Mesenchymal stem cell (in vitro differentiated cells and primary cell): ENCODE results near the gene TRPM4.

ENCODE experiments used
- DNase-seq: peaks from one replicate; pipeline ENCODE4 v3.0.0-alpha.2; 2013
- H2AFZ ChIP-seq: one replicate; pipeline ENCODE4 v1.6.1; 2013; ENCODE audit warnings: low read depth, mild to moderate bottlenecking, control low read depth, inconsistent platforms, low read length, moderate library complexity
- H2AK5ac ChIP-seq: 2 replicates; pipeline ENCODE4 v1.6.1; 2013; ENCODE audit warnings: low read length, moderate library complexity, mild to moderate bottlenecking, inconsistent platforms; ENCODE audit not compliant: severe bottlenecking
- H2BK120ac ChIP-seq: one replicate; pipeline ENCODE4 v1.6.1; 2013; ENCODE audit warnings: low read depth, mild to moderate bottlenecking, inconsistent platforms, low read length, moderate library complexity
- H2BK12ac ChIP-seq, 2 experiments: one replicate each; pipeline ENCODE4 v1.6.1; 2013; ENCODE audit warnings: inconsistent platforms in 2 of 2, low read length in 2 of 2, mild to moderate bottlenecking in 2 of 2, moderate library complexity in 2 of 2, control low read depth in 1 of 2
- H2BK15ac ChIP-seq: one replicate; pipeline ENCODE4 v1.6.1; 2013; ENCODE audit warnings: mild to moderate bottlenecking, low read depth, inconsistent platforms; ENCODE audit not compliant: poor library complexity, severe bottlenecking
- H2BK5ac ChIP-seq: 2 replicates; pipeline ENCODE4 v1.6.1; 2013; ENCODE audit warnings: low read depth, mild to moderate bottlenecking, low read length, control low read depth, inconsistent platforms; ENCODE audit not compliant: poor library complexity, severe bottlenecking
- H3K14ac ChIP-seq, 2 experiments: one replicate each; pipeline ENCODE4 v1.6.1; 2013; ENCODE audit warnings: inconsistent platforms in 2 of 2, low read length in 2 of 2, control low read depth in 1 of 2, mild to moderate bottlenecking in 1 of 2, moderate library complexity in 1 of 2
- H3K18ac ChIP-seq, 2 experiments: one replicate each; pipeline ENCODE4 v1.6.1; 2013; ENCODE audit warnings: inconsistent platforms in 2 of 2, low read length in 2 of 2, control low read depth in 1 of 2, low read depth in 1 of 2, mild to moderate bottlenecking in 1 of 2
- H3K23ac ChIP-seq, 2 experiments: one replicate each; pipeline ENCODE4 v1.6.1; 2013; ENCODE audit warnings: inconsistent platforms in 2 of 2, low read length in 2 of 2, mild to moderate bottlenecking in 2 of 2, moderate library complexity in 2 of 2, control low read depth in 1 of 2
- H3K27ac ChIP-seq: 2 replicates; pipeline ENCODE4 v1.5.1; 2013; ENCODE audit warnings: mild to moderate bottlenecking, moderate library complexity, low read length, control low read depth, inconsistent platforms; ENCODE audit not compliant: poor library complexity, severe bottlenecking
- H3K27me3 ChIP-seq, 2 experiments: 2 replicates each; pipeline versions ENCODE4 v1.6.1 to v1.7.0; 2013; ENCODE audit warnings: low read length in 2 of 2, mild to moderate bottlenecking in 2 of 2, moderate library complexity in 2 of 2, control low read depth in 1 of 2, inconsistent platforms in 1 of 2; ENCODE audit not compliant: control insufficient read depth in 1 of 2, insufficient read depth in 1 of 2
- H3K36me3 ChIP-seq, 2 experiments: 2 replicates each; pipeline versions ENCODE4 v1.6.1 to v1.7.0; 2013; ENCODE audit warnings: low read length in 2 of 2, control low read depth in 1 of 2, inconsistent platforms in 1 of 2, low read depth in 1 of 2, mild to moderate bottlenecking in 1 of 2; ENCODE audit not compliant: insufficient read depth in 2 of 2, control insufficient read depth in 1 of 2
- H3K4ac ChIP-seq, 2 experiments: one replicate each; pipeline ENCODE4 v1.6.1; 2013; ENCODE audit warnings: inconsistent platforms in 2 of 2, low read length in 2 of 2, mild to moderate bottlenecking in 2 of 2, moderate library complexity in 2 of 2, control low read depth in 1 of 2, low read depth in 1 of 2
- H3K4me1 ChIP-seq: 2 replicates; pipeline ENCODE4 v1.6.1; 2013; ENCODE audit warnings: low read depth, low read length, control low read depth; ENCODE audit not compliant: control insufficient read depth, insufficient read depth
- H3K4me2 ChIP-seq: 2 replicates; pipeline ENCODE4 v1.6.1; 2013; ENCODE audit warnings: low read length, mild to moderate bottlenecking, inconsistent platforms; ENCODE audit not compliant: poor library complexity, severe bottlenecking
- H3K4me3 ChIP-seq, 2 experiments: 2 replicates each; pipeline versions ENCODE4 v1.5.1 to v1.7.0; 2013; ENCODE audit warnings: low read length in 2 of 2, mild to moderate bottlenecking in 2 of 2, control low read depth in 1 of 2, low read depth in 1 of 2; ENCODE audit not compliant: insufficient read depth in 1 of 2
- H3K79me1 ChIP-seq: replicated peaks from 2 replicates; pipeline ENCODE4 v1.6.1; 2013; ENCODE audit warnings: mild to moderate bottlenecking, control low read depth, low read length, inconsistent platforms; ENCODE audit not compliant: poor library complexity, severe bottlenecking
- H3K9ac ChIP-seq: 2 replicates; pipeline ENCODE4 v1.7.0; 2013; ENCODE audit warnings: mild to moderate bottlenecking, low read length, moderate library complexity
- H3K9me3 ChIP-seq: 2 replicates; pipeline ENCODE4 v1.7.0; 2013; ENCODE audit warnings: mild to moderate bottlenecking, low read length; ENCODE audit not compliant: control insufficient read depth
- H4K8ac ChIP-seq: one replicate; pipeline ENCODE4 v1.6.1; 2013; ENCODE audit warnings: inconsistent platforms, mild to moderate bottlenecking, low read length, moderate library complexity
- H4K91ac ChIP-seq: one replicate; pipeline ENCODE4 v1.6.1; 2013; ENCODE audit warnings: mild to moderate bottlenecking, low read length, inconsistent platforms
- WGBS: methylation state at CpG from one replicate; pipeline ENCODE4 v1.1.7; 2013; ENCODE audit warnings: mixed read lengths; 5-methylcytosine and 5-hydroxymethylcytosine counted together

TRPM4 gene

DNA sequence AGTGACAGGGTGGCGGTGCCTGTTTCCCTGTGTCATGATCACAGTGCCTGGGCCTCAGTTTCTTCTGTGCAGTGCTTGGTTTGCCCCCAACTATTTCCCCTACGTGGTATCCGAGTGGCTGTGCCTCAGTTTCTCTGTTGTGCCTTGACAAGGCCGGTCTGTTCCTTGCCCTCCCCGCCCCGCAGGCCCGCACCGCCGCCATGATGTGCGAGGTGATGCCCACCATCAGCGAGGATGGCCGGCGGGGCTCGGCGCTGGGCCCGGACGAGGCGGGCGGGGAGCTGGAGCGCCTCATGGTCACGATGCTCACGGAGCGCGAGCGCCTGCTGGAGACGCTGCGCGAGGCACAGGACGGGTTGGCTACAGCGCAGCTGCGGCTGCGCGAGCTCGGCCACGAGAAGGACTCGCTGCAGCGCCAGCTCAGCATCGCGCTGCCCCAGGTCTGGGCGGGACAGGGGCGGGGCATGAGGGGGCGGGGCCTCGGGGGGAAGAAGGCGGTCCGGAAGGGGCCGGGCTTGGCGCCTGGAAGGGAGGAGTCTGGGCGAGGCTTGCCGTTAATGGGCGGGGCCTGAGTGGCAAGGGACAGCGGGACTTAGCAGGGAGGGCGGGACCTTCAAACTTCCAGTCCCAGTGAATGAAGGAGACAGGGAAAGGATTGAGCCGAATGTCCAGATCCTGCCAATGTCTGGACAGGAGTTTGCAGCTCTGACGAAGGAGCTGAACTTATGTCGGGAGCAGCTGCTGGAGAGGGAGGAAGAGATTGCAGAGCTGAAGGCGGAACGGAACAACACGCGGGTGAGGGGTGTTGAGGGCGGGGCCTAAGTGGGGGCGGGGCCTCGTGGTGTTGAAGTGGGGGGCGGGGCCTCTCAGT lies 29.7 kb upstream of the TRPM4 start:
- no peak overlapping the region for H2BK120ac ChIP-seq
- peak overlapping the region; percentile 44 for H2BK15ac ChIP-seq
- peak overlapping the region; percentile 66 for H4K8ac ChIP-seq
- no peak overlapping the region for H3K23ac ChIP-seq
- peak overlapping the region; percentile 87 for H3K4me2 ChIP-seq
- no peak overlapping the region for H3K9ac ChIP-seq
- 5% methylated on average over 60 of the region's 63 CpGs for WGBS
- H3K27ac ChIP-seq = no peak overlapping the region
- peak overlapping the region; percentile 90 for H4K91ac ChIP-seq
- H3K18ac ChIP-seq = peak overlapping the region; percentile 81 to 85
- H3K4me1 ChIP-seq = peaks cover 8% of the 10 kb centered on the region
- peak; percentile 98 for DNase-seq
- peak overlapping the region in 1 of 2 experiments; percentile 61 for H2BK12ac ChIP-seq
- H3K79me1 ChIP-seq = peaks cover 2% of the 10 kb centered on the region
- H3K9me3 ChIP-seq = no peaks in the 10 kb centered on the region
- H3K36me3 ChIP-seq = peaks cover 0 to 5% of the 10 kb centered on the region in 2 experiments
- H2BK5ac ChIP-seq = no peak overlapping the region
- peak overlapping the region; percentile 51 to 54 for H3K4me3 ChIP-seq
- peak overlapping the region in 1 of 2 experiments; percentile 78 for H3K14ac ChIP-seq
- peaks cover 5 to 24% of the 10 kb centered on the region in 2 experiments for H3K27me3 ChIP-seq
- peak overlapping the region; percentile 87 for H2AK5ac ChIP-seq
- peak overlapping the region; percentile 77 to 89 for H3K4ac ChIP-seq
- peak overlapping the region; percentile 97 for H2AFZ ChIP-seq

DNA sequence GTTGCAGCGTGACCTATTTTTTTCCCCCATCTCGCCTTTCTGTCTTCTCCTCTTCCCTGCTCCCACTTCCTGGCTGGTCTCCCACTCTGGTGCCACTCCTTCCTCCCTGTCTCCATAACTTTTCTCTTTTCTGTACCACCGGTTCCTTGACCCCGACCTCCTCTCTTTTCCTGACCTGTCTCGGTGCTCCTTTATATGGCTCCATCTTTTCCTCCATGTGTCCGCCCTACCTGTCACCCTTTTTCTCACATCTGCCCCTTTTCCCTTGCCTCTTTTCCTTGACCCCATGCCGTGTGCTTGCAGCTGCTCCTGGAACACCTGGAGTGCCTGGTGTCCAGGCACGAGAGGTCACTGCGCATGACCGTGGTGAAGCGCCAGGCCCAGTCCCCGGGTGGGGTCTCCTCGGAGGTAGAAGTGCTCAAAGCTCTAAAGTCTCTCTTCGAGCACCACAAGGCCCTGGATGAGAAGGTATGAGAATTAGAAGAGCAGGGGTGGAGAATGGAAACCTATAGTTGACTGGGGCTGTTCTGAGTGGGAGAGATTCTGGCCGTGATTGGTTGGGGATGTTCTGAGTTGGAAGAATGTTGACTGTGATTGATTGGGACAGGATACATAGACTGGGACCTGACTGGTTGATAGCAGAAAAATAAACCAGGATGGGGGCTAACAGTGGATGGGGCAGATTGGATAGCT lies 28.9 kb upstream of the TRPM4 start:
- Histone ChIP-seq H2BK15ac (no peak overlapping the region), H3K4ac (peak overlapping the region in 1 of 2 experiments; percentile 56), H3K18ac (no peak overlapping the region), H2BK120ac (no peak overlapping the region), H2BK12ac (no peak overlapping the region), H4K8ac (peak overlapping the region; percentile 6), H2BK5ac (no peak overlapping the region), H2AFZ (no peak overlapping the region), H3K14ac (no peak overlapping the region), H3K23ac (no peak overlapping the region), H3K79me1 (peaks cover 2% of the 10 kb centered on the region), H4K91ac (no peak overlapping the region), H3K36me3 (peaks cover 0 to 5% of the 10 kb centered on the region in 2 experiments), H2AK5ac (no peak overlapping the region), H3K27me3 (peaks cover 5 to 29% of the 10 kb centered on the region in 2 experiments), H3K27ac (no peak overlapping the region), H3K9ac (no peak overlapping the region), H3K4me3 (no peak overlapping the region), H3K9me3 (no peaks in the 10 kb centered on the region), H3K4me2 (no peak overlapping the region), H3K4me1 (peaks cover 11% of the 10 kb centered on the region)
- WGBS = 81% methylated on average over 15 of the region's 15 CpGs
- DNase-seq = no peak

DNA sequence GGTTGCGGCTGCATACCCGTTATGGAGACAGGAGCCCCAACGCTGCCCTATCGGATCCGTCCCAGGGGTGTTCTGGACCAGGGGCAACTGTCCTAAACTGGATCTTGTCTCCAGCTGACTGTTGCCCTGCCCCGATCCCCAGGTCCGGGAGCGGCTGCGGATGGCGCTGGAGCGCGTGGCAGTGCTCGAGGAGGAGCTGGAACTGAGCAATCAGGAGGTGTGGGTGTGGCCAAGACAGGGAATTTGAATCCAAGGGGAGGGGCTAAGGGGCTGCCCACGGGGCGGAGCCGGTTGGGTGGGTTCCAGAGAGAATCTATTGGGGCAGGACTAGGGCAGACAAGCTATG lies 28.4 kb upstream of the TRPM4 start:
- peaks cover 5 to 33% of the 10 kb centered on the region in 2 experiments for H3K27me3 ChIP-seq
- no peak overlapping the region for H3K18ac ChIP-seq
- WGBS = 84% methylated on average over 16 of the region's 16 CpGs
- no peak overlapping the region for H2BK15ac ChIP-seq
- peaks cover 11% of the 10 kb centered on the region for H3K4me1 ChIP-seq
- no peak overlapping the region for H2AK5ac ChIP-seq
- H2BK120ac ChIP-seq = no peak overlapping the region
- peaks cover 2% of the 10 kb centered on the region for H3K79me1 ChIP-seq
- H3K9ac ChIP-seq = no peak overlapping the region
- H4K91ac ChIP-seq = no peak overlapping the region
- H3K27ac ChIP-seq = no peak overlapping the region
- H3K14ac ChIP-seq = no peak overlapping the region
- H4K8ac ChIP-seq = peak overlapping the region; percentile 6
- no peak overlapping the region for H3K4me3 ChIP-seq
- H2BK5ac ChIP-seq = no peak overlapping the region
- no peaks in the 10 kb centered on the region for H3K9me3 ChIP-seq
- no peak overlapping the region for H2AFZ ChIP-seq
- no peak overlapping the region for H2BK12ac ChIP-seq
- no peak overlapping the region for H3K4me2 ChIP-seq
- no peak overlapping the region for H3K4ac ChIP-seq
- H3K23ac ChIP-seq = no peak overlapping the region
- peaks cover 0 to 5% of the 10 kb centered on the region in 2 experiments for H3K36me3 ChIP-seq
- DNase-seq = no peak

DNA sequence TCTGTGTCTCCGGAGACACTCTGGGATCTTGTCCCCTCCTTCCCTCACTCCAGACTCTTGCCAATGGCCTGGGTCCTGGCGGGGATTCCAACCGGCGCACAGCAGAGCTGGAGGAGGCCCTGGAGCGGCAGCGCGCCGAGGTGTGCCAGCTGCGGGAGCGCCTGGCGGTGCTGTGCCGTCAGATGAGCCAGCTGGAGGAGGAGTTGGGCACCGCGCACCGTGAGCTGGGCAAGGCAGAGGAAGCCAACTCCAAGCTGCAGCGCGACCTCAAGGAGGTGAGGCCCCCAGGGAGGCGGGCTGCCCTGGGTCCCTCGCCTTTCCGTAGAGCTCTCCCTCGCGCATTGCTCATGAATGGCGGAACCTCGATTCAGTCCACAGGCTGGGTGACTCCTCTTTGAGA lies 27.3 kb upstream of the TRPM4 start:
- no peak overlapping the region for H2BK15ac ChIP-seq
- H2AK5ac ChIP-seq = no peak overlapping the region
- H3K4me3 ChIP-seq = no peak overlapping the region
- peaks cover 11% of the 10 kb centered on the region for H3K4me1 ChIP-seq
- DNase-seq = no peak
- peak overlapping the region in 1 of 2 experiments; percentile 45 for H3K14ac ChIP-seq
- H4K8ac ChIP-seq = no peak overlapping the region
- no peak overlapping the region for H3K4me2 ChIP-seq
- no peak overlapping the region for H2BK120ac ChIP-seq
- H3K27me3 ChIP-seq = peaks cover 3 to 35% of the 10 kb centered on the region in 2 experiments
- H3K27ac ChIP-seq = no peak overlapping the region
- H3K9me3 ChIP-seq = no peaks in the 10 kb centered on the region
- H3K23ac ChIP-seq = no peak overlapping the region
- H3K4ac ChIP-seq = no peak overlapping the region
- H3K79me1 ChIP-seq = peaks cover 2% of the 10 kb centered on the region
- H3K36me3 ChIP-seq = peaks cover 0 to 5% of the 10 kb centered on the region in 2 experiments
- H3K9ac ChIP-seq = no peak overlapping the region
- no peak overlapping the region for H2BK5ac ChIP-seq
- no peak overlapping the region for H2AFZ ChIP-seq
- 96% methylated on average over 24 of the region's 24 CpGs for WGBS
- no peak overlapping the region for H4K91ac ChIP-seq
- H2BK12ac ChIP-seq = peak overlapping the region in 1 of 2 experiments; percentile 26
- no peak overlapping the region for H3K18ac ChIP-seq
